ENCODE results near the gene ANAPC5.

The ANAPC5 gene

DNA sequence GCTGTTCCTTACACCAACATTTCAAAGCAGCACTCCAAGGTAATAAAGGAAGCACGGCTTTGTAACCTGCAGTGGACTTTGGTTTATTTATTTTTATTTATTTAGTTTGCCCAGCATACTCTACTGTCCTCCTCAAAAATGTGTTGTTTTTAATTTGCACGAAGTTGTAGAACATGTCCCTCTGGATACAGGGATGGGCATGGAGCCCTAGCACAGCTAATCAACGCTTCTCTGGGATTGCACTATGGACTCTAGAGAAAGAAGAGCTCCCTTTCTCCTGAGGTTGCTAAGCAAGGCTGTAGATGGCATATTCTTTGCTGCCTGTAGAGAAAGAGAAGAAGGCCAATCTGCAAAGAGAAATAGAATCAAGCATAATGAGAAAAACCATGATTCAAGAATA lies 5.9 kb upstream of the ANAPC5 start:
- no peak for DNase-seq (ENCODE audit: low spot score)
- TF ChIP-seq, protein P1, sequence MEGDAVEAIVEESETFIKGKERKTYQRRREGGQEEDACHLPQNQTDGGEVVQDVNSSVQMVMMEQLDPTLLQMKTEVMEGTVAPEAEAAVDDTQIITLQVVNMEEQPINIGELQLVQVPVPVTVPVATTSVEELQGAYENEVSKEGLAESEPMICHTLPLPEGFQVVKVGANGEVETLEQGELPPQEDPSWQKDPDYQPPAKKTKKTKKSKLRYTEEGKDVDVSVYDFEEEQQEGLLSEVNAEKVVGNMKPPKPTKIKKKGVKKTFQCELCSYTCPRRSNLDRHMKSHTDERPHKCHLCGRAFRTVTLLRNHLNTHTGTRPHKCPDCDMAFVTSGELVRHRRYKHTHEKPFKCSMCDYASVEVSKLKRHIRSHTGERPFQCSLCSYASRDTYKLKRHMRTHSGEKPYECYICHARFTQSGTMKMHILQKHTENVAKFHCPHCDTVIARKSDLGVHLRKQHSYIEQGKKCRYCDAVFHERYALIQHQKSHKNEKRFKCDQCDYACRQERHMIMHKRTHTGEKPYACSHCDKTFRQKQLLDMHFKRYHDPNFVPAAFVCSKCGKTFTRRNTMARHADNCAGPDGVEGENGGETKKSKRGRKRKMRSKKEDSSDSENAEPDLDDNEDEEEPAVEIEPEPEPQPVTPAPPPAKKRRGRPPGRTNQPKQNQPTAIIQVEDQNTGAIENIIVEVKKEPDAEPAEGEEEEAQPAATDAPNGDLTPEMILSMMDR (IDR thresholded peaks at IDR 0.05; ENCODE audit: extremely low read depth, missing control alignments), result no peak

DNA sequence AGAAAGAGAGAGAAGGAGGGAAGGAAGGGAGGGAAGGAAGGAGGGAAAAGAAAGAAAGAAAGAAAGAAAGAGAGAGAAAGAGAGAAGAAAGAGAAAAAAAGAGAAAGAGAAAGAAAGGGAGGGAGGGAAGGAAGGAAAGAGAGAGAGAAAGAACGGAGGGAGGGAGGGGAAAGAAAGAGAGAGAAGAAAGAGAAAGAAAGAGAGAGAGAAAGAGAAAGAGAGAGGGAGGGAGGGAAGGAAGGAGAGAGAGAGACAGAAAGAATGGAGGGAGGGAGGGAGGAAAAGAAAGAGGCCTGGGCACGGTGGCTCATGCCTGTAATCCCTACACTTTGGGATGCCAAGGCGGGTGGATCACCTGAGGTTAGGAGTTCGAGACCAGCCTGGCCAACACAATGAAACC lies 5.1 kb upstream of the ANAPC5 start:
- TF ChIP-seq, protein P1 (IDR thresholded peaks at IDR 0.05; ENCODE audit: extremely low read depth, missing control alignments), result no peak
- DNase-seq (ENCODE audit: low spot score), result no peak

DNA sequence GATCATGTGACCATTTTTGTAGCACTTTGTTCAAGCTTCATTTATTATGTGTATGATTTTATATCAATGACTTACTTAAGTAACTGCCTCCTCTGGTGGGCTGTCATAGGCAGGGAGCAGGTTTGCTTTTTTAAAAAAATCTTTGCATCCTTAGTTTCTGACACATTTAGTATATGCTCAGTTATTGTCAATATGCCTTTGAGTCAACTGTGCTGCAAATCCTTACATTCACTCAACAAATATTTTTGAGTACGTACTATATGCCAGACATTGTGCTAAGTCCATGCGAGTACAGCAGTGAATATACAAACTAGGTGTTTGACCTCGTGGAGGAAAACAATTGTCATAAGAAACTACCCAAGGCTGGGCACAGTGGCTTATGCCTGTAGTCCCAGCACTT lies 4.4 kb upstream of the ANAPC5 start:
- TF ChIP-seq, protein P1 (IDR thresholded peaks at IDR 0.05; ENCODE audit: extremely low read depth, missing control alignments), result no peak
- no peak for DNase-seq (ENCODE audit: low spot score)

DNA sequence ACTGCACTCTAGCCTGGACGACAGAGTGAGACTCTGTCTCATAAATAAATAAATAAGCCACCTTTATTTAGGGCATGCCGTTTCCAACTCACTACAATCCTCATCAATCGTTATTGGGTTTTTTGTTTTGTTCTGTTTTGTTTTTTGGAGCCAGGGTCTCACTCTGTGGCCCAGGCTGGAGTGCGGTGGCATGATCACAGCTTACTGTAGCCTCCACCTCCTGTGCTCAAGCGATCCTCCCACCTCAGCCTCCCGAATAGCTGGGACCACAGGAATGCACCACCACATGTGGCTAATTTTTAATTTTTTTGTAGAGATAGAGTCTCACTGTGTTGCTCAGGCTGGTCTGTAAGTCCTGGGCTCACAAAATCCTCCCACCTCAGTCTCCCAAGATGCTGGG lies 3.6 kb upstream of the ANAPC5 start:
- TF ChIP-seq, protein P1 (IDR thresholded peaks at IDR 0.05; ENCODE audit: extremely low read depth, missing control alignments), result no peak

DNA sequence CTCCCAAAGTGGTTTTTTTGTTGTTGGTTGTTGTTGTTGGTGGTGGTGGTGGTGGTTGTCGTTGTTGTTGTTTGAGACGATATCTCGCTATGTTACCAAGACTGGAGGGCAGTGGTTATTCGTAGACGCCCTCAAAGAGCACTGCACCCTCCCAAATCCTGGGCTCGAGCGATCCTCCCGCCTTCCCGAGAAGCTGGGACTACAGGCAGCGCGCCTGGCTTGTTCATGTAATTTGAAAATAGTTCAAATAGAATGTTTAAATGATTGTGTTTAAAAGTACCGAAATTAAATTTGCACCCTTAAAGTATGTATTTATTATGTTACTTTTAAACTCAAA lies 439 bp upstream of the ANAPC5 start:
- TF ChIP-seq, protein P1 (IDR thresholded peaks at IDR 0.05; ENCODE audit: extremely low read depth, missing control alignments), result no peak
- DNase-seq (ENCODE audit: low spot score), result no peak

More for the DNA sequence above, 3.6 kb upstream of the ANAPC5 start:
- no peak for DNase-seq (ENCODE audit: low spot score)

DNA sequence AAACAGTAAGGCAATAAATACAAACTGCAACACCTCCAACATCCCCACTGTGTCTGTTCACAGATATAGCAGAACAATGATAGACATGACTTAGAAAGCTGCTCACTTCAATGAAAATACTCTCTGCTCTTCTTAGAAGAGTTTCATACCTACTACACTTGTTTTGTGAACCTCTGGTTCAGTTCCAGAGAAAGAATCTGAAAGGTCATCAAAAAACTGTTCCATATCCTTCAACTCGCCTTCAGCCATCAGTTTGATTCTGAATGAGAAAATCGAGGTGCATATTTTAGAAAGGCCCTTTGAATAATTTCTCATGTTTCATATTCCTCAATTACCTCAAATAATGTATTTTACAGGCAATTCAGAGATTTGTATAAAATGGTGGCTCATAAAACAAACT lies 5.5 kb downstream of the ANAPC5 start:
- TF ChIP-seq, protein P1 (IDR thresholded peaks at IDR 0.05; ENCODE audit: extremely low read depth, missing control alignments), result no peak
- no peak for DNase-seq (ENCODE audit: low spot score)

DNA sequence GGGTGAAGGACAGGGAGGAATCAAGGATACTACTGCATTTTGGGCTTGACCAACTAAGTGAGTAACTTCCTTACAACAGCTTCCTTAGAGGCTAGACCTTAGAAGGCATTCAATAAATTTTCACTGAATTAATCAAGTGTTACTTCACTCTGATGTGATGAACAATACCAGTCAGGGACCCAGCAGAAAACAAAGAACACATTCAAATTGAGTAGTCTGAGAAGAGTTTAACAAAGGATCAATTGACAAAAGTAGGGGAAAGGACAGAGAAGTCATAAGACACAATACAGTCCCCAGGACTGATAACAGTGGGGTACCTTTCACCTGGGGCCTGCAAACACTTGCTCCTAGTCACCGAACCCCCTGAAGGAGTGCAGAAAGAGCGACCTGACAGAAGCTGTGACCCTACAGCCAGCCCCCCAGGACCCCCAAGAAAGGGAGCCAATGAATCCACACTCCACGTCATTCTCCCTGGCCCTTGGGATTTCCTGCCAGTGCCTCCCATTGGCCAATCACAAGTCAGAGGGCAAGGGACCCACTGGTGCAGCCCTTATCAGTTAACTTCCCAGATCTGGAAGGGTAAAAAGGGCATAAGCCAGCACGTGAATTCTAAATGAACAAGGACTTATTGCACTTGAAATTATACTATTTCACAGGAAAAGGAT lies 6.9 kb downstream of the ANAPC5 start:
- TF ChIP-seq, protein P1 (IDR thresholded peaks at IDR 0.05; ENCODE audit: extremely low read depth, missing control alignments), result no peak
- no peak for DNase-seq (ENCODE audit: low spot score)

Data from GM20000 (cell line).